ENCODE measurements around the gene ELMOD2.
"Not testable (repeated sequence)": the region's sequence is repeated elsewhere in the genome, so short reads cannot be mapped to it uniquely, and the experiment has no call there.

Gene ELMOD2

DNA sequence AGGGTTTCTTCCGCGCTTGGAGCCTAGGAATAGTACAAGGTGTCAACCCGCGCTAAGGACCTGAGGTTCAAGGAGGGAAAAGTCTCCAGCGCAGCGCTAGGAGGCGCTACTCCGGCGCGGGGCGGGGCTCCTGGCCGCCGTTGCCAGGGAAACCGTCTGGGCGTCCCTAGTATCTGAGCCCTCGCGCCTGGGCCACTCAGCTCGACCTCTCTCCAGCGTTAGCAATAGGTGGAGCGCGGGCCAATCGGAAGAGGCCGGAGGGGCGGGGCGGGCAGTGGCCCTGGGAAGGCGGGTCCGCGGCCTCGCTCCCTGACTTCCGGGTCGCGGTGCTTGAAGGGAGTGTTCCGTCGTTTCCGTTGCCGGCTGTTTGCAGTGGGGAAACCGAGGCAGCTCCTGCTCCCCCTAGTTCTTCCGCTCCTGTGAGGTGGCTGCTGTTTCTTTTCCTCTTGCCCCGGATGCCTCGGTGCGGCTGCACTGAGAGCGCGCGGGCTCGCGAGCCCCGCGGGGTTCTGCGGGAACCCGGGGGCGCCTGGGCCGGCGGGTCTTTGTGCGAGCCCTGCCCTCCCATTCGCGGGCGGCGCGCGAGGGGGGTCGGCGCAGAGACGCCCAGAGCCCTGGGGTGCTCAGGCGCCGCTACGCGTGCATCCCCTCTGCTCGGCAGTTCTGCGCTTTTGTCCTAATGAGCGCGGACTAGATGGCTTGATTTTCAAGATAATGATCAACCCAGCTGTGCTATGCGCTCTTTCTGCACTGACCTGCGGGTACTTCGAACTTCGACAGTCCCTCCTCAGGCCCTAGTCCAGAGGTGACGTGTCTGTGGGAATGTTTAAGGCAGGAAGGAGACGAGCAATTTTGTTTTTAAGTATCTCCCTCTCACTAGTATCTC is at the start of gene ELMOD2:
Gene ELMOD2 (plus strand): TSS at position 312 of the 886 bp plus-strand sequence. CDS start 1,261 bp downstream, outside the sequence.
- DNase-seq: peak; percentile 92

DNA sequence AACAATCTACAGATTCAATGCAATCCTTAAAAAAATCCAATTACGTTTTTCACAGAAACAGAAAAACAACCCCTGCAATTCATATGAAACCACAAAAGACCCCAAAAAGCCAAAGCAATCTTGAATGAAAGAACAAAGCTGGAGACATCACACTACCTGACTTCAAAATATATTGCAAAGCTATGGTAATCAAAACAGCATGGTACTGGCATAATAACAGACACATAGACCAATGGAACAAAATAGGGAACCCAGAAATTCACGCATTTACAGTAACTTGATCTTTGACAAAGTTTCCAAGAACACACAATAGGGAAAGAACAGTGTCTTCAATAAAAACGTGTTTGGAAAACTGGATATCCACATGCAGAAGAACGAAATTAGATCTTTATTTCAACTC is 40.5 kb upstream of the ELMOD2 start:
- DNase-seq: no peak

- no peak for DNase-seq
Measured at GRCh38 chr4:140485939-140486338, 38.0 kb upstream of the ELMOD2 start.

GRCh38 chr4:140497405-140497746 is 26.6 kb upstream of the ELMOD2 start:
- no peak for DNase-seq

GRCh38 chr4:140497747-140498636 is 26.0 kb upstream of the ELMOD2 start, which contains the start of gene MGAT4D:
Gene MGAT4D (minus strand): TSS chr4:140498293. CDS start chr4:140498222, 71 bp downstream.
- DNase-seq: no peak

DNA sequence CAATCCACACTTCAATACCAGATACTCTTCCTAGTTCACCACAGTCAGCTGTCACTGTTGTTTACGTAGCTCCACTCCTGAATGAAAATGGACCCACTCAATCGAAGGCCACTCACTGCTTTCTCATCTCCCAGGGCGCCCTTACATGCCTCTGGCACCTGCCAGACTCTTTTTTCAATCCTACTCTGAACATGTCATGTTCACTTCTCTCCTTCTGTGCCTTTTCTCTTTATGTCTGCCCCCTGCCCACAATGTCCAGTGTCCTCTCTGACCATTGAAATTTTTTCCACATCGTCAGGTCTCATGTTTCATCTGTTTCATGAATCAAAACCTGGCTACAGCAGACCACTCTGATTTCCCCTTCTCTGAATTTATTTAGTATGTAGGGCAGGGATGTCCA is 24.6 kb upstream of the ELMOD2 start:
- no peak for DNase-seq

GRCh38 chr4:140504261-140504660 is 19.7 kb upstream of the ELMOD2 start:
- DNase-seq: no peak

DNA sequence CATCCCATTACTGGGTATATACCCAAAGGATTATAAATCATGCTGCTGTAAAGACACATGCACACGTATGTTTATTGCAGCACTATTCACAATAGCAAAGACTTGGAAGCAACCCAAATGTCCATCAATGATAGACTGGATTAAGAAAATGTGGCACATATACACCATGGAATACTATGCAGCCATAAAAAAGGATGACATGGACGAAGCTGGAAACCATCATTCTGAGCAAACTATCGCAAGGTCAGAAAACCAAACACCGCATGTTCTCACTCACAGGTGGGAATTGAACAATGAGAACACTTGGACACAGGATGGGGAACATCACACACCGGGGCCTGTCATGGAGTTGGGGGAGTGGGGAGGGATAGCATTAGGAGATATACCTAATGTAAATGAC is 10.2 kb upstream of the ELMOD2 start:
- DNase-seq: not testable (repeated sequence)

DNA sequence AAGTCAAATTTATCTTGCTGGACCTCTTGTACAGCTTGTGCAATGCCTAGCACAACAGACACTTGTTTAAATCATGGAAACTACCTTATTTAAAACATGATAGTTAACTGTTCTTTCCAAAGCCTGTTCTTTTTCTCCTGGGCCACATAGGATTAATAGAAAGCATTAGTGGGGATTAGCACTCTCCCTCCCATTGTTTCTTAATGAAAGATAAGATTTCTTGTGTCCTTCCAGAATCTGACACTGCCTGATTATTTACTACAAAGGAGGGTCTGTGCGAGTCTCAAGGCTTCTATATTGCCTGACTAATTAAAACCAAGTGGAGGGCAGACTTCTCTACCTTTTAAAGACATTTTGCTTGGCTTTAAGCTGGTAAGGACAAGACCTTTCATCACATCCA is 8.5 kb upstream of the ELMOD2 start:
- DNase-seq: no peak

DNA sequence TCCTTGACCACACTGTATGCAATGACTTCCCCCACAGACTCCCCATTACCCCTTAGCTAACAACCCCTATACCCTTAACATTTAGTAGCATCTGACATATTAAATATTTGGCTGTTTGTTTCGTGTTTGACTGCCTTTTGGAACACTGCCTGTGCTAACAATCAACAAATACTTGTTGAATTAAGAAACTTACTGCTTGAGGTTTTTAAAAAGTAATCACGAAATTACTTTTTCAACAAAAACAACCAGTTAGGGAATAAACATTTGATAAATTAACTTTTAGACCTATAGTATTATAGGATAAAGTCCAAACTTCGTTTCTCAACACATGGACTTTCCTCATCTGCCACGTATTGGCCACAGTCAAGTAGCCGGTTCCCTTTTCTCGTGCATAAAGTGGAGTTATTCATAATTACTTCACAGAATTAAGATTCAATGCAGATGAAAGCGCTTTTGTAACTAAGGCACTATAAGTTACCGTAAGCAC is 555 bp upstream of the ELMOD2 start:
- DNase-seq: no peak

GRCh38 chr4:140529434-140529833 is 5.5 kb downstream of the ELMOD2 start:
- DNase-seq: no peak

DNA sequence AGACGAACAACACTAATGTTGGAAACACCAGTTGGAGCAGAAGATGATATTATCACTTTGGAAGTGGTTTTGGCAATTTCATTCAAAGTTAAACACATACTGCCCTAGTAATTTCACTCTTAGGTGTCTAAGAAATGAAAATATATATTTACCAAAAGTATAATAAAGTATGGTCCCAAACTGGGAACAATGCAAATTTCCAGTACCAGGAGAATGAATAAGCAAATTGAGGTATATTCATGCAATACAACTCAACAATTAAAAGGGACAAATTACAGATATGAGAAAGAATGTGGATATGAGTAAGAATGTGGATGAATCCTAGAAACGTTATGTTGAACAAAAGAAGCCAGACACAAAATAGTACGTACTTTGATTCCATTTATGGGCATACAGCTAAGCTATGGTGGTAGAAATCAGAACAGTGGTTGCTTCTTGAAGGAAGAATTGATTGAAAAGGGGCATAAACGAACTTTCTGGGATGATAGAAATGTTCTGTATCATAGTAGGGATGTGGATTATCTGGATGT is 10.0 kb downstream of the ELMOD2 start:
- DNase-seq: no peak

- no peak for DNase-seq
Measured at GRCh38 chr4:140556372-140557085, 32.6 kb downstream of the ELMOD2 start.

GRCh38 chr4:140557831-140558435 is 34.0 kb downstream of the ELMOD2 start:
- no peak for DNase-seq

DNA sequence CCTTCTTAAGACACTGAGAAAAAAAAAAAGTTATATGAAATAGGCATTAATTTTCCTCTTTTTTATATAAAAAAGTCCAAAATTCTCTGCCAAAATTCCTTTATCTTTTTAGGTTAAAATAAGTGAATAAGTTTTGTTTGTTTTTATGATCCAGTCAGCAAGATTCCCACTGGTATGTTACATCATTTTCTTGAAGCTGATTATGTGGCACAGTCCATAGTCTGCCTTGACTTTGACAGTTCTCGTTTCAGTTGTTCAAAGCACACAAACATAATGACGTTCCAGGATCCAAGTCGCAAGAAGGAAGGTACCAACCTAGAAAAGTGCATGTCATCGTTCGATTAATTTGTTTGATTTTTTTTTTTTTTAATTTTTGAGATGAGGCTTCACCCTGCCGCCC is 35.7 kb downstream of the ELMOD2 start:
- no peak for DNase-seq

- DNase-seq: no peak
Measured at GRCh38 chr4:140568507-140569306, 44.7 kb downstream of the ELMOD2 start, which contains the start of gene UCP1. Gene UCP1 (minus strand): TSS chr4:140568961. CDS start chr4:140568729, 232 bp downstream.

GRCh38 chr4:140569307-140569638 is 45.3 kb downstream of the ELMOD2 start:
- no peak for DNase-seq

GRCh38 chr4:140571620-140572019 is 47.7 kb downstream of the ELMOD2 start:
- DNase-seq: no peak

DNA sequence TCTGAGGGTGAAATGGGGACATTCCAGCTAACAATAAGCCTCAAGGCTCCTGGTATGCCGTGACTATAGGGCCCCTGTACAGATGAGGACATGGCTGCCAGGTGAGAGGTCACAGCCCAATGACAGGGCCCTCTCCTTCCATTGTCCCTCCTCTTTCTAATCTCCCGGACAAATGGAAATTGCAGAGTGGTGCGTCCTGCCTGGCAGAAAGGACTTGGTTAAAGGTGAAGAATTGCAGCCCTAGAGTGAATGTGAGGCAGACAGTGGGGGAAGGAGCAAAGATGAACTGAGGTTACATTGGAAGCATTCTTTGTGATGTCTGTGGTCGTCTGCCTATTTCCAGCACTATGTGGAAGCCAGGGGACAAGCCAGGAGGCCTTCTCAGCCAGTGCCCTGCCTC is 51.5 kb downstream of the ELMOD2 start:
- DNase-seq: no peak

DNA sequence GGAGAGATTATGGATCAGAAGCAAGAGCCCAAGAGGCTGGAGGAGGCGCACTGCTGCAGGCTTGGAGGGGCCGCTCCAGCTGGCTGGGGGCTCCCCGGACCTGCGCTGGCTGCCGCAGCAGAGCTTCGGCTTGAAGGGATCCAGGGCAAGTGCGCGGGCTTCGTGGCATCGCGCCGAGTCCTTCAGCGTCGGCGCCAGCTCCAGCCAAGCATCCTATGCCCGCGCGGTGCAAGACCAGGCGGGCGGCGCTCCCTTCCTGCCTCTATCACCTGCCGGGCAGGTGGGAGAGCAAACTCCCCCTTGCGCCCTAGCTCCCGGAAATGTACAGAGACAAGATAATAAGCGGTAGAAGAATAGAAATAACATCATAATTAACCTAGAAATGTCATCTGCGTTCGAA is 55.3 kb downstream of the ELMOD2 start:
- no peak for DNase-seq

GRCh38 chr4:140581078-140581477 is 57.1 kb downstream of the ELMOD2 start:
- DNase-seq: no peak

All from NCI-H2171 treated with DMSO at 0.1 percent for 48 hours (cell line).